GM21526 (cell line): ENCODE measurements around the gene TBC1D4.

Experiments
- ATAC-seq: cut with Tn5 transposase; IDR thresholded peaks from one replicate; pipeline ENCODE4 v1.9.1; 2021; ENCODE audit warnings: moderate library complexity; ENCODE audit not compliant: unreplicated experiment, low FRiP score

Gene TBC1D4

DNA sequence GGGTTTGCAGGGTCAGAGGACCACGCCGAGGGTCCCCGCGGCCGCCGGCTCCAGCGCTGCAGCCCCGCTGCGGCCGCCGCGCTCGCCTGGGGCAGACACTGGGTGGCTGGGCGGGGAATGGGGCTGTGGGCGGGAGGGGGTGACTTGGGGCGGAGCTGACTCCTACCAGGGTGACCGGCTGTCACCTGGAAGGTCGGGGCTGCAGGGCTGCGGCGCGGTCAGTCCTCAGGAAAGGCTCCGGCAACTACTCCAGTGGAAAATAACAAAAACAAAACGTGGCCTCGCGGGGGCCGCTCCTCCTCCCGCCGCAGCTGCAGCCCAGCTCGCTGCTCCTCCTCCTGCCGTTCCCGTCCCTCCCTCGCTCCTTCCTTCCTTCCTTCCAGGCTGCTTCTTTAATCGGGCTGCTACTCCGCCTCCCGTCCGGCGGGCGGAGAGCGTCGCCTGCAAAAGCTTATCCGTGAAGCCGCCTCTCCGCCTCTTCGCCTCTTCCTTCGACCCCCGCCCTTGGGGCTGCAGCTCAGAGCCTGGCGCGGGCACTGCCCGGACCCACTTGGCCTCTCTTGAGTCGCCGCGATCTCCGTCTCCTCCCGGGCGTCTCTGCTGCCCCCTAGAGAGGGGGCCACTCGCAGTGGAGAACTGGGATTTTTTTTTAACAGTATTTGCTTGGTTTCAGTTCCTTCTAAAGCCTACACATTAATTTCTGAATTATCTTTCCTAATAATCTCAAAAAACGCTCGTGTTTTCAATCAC is at the start of gene TBC1D4:
Gene TBC1D4, minus strand, starts transcription at position 100 of the 750 bp plus-strand sequence. CDS start 402 bp downstream, outside the sequence.
- peak; percentile 73 for ATAC-seq

GRCh38 chr13:75530549-75530961 is 48.6 kb upstream of the TBC1D4 start:
- no peak for ATAC-seq

GRCh38 chr13:75521956-75522355 is 40.0 kb upstream of the TBC1D4 start:
- no peak for ATAC-seq

- ATAC-seq = no peak
Observed at GRCh38 chr13:75518439-75519088, 36.6 kb upstream of the TBC1D4 start.

GRCh38 chr13:75514080-75514995 is 32.4 kb upstream of the TBC1D4 start:
- ATAC-seq = no peak

DNA sequence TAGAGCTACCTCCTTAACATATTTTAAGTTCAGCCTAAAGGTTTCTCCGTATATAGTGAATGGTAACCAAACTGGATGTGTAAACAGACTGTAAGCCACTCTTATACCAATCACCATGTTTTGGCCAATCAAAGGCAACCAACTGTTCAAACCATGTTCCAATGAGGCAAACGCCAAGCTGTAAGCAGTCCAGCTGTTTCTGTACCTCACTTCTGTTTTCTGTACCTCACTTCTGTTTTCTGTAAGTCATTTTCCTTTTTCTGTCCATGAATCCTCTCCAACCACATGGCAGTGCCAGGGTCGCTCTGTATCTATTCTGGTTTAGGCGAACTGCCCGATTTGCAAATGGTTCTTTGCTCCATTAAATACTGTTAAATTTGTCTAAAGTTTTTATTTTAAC is 31.3 kb upstream of the TBC1D4 start:
- ATAC-seq = no peak

- ATAC-seq = peak; percentile 85
Observed at GRCh38 chr13:75512253-75512652, 30.3 kb upstream of the TBC1D4 start.

GRCh38 chr13:75511051-75511625 is 29.2 kb upstream of the TBC1D4 start:
- ATAC-seq = no peak

GRCh38 chr13:75508002-75508548 is 26.1 kb upstream of the TBC1D4 start:
- ATAC-seq = no peak

DNA sequence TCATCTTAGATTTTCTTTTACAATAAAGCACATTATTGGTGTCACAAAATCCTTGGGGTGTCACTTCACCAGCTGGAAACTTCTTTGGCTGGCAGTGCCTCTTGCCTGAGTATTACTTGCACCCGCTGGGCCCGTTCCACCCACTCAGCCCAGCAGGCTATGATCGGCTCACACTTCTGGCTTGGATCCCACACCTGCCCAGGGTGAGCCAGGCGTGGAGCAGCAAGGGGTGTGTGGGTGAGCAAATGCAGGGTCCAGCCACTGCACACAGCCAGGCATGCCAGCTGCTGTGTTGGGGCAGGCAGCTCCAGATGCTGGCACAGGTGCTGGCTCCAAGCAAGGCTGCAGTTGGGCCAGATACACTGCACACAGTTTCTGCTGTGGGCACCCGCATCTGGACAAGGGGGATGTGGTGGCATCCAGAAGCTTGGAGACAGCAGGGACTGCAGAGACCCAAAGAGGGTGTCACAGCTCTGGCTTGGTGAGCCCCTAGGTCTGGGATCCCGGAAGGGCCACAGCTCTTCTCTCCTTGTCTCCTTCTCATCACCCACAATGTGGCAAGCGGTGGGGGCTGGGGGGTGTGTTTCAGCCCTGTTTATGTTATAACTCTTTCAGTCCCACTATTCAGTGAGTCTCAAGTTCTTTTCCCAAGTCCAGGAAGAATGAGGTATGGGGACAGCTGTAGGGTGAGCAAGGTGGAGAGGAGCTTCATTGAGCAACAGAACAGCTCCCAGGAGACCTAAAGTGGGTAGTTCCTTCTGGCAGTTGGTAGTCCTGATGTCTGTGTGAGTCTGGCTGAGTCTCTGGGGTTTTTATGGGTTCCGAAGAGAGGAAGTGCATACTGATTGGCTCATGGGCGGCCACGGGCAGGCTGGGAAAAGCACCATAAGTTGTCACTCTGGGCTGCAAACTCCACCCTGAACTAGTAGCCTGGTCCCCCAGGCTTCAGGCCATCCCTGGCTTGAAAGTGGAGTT is 25.3 kb upstream of the TBC1D4 start:
- no peak for ATAC-seq

GRCh38 chr13:75506018-75506417 is 24.0 kb upstream of the TBC1D4 start:
- no peak for ATAC-seq

GRCh38 chr13:75505327-75505726 is 23.4 kb upstream of the TBC1D4 start:
- no peak for ATAC-seq

- ATAC-seq = no peak
Observed at GRCh38 chr13:75495938-75496337, 14.0 kb upstream of the TBC1D4 start.

DNA sequence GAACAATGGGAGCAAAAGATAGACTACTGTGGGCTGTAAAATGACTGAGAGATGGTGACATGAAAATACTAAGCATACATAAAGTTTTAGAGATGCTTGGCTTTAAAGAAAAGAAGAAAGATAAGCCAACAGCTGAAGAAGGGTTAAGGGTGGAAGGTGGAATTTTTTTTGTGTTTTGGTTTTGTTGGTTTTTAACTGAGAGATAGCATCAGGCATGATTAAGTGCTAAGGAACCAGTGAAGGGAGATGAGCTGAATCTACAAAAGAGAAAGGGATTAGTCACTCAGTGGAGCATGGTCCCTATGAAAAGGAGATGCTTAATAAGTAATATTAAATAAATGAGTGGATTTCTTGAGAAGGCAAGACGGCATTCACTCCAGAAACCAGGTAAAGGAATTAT is 12.5 kb upstream of the TBC1D4 start:
- no peak for ATAC-seq

- no peak for ATAC-seq
Observed at GRCh38 chr13:75493156-75493555, 11.2 kb upstream of the TBC1D4 start.

DNA sequence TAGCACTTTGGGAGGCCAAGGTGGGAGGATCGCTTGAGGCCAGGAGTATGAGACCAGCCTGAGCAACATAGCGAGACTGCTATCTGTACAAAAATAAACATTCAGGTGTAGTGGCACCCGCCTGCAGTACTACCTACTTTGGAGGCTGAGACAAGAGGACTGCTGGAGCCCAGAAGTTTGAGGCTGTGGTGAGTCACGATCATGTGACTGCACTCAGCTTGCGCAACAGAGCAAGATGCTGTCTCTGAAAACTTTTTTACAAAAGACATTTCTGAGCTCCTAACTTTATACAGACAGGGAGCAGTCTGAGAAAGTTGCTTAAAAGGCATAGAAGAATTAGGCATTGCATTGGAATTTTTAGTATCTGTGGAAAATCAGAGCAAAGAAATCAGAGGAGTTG is 10.4 kb upstream of the TBC1D4 start:
- no peak for ATAC-seq

GRCh38 chr13:75491376-75491775 is 9.4 kb upstream of the TBC1D4 start:
- no peak for ATAC-seq

GRCh38 chr13:75489502-75490263 is 7.7 kb upstream of the TBC1D4 start:
- ATAC-seq = peak; percentile 86
